Endothelial cell (in vitro differentiated cells): ENCODE measurements around the gene OCA2. TPM values are rescaled to one million over a fixed set of nuclear protein-coding genes. Genes with fewer than 3 reads are reported as not detected.
"Not testable (repeated sequence)": the region's sequence is repeated elsewhere in the genome, so short reads cannot be mapped to it uniquely, and the experiment has no call there.

Experiments
- DNase-seq: peaks from one replicate; pipeline ENCODE4 v3.0.0; 2021; ENCODE audit warnings: low spot score
- H3K27ac Mint-ChIP-seq: one replicate; pipeline ENCODE4 v1.8.0; 2021; ENCODE audit warnings: mixed read lengths, inconsistent platforms; ENCODE audit not compliant: unreplicated experiment
- H3K27me3 Mint-ChIP-seq: one replicate; pipeline ENCODE4 v1.8.0; 2021; ENCODE audit warnings: mild to moderate bottlenecking, moderate library complexity, mixed read lengths, inconsistent platforms; ENCODE audit not compliant: unreplicated experiment
- H3K36me3 Mint-ChIP-seq: one replicate; pipeline ENCODE4 v1.8.0; 2021; ENCODE audit warnings: mild to moderate bottlenecking, low read depth, mixed read lengths, inconsistent platforms; ENCODE audit not compliant: unreplicated experiment
- H3K4me1 Mint-ChIP-seq: one replicate; pipeline ENCODE4 v1.8.0; 2021; ENCODE audit warnings: mild to moderate bottlenecking, mixed read lengths, inconsistent platforms; ENCODE audit not compliant: unreplicated experiment
- H3K4me3 Mint-ChIP-seq: one replicate; pipeline ENCODE4 v1.8.0; 2021; ENCODE audit warnings: mild to moderate bottlenecking, mixed read lengths, inconsistent platforms; ENCODE audit not compliant: unreplicated experiment
- H3K9me3 Mint-ChIP-seq: one replicate; pipeline ENCODE4 v1.8.0; 2021; ENCODE audit warnings: mixed read lengths, inconsistent platforms; ENCODE audit not compliant: unreplicated experiment
- CTCF ChIP-seq: fragments of 200-600 bp; sonication (generic); IDR thresholded peaks from one replicate; pipeline ENCODE4 v1.5.0; 2021; ENCODE audit warnings: antibody characterized with exemption; ENCODE audit not compliant: unreplicated experiment
- total RNA-seq: library from RNA; stranded (reverse); fragmentation: NEBNext Ultra II Directional; extraction: Animal tissue kit (Norgen Biotek cat#: 25700); gene quantifications from one replicate; pipeline ENCODE4 v1.2.1, GENCODE V29; 2021; ENCODE audit not compliant: unreplicated experiment

OCA2 gene
- total RNA-seq, 1 donor from 2014 or later: not detected

DNA sequence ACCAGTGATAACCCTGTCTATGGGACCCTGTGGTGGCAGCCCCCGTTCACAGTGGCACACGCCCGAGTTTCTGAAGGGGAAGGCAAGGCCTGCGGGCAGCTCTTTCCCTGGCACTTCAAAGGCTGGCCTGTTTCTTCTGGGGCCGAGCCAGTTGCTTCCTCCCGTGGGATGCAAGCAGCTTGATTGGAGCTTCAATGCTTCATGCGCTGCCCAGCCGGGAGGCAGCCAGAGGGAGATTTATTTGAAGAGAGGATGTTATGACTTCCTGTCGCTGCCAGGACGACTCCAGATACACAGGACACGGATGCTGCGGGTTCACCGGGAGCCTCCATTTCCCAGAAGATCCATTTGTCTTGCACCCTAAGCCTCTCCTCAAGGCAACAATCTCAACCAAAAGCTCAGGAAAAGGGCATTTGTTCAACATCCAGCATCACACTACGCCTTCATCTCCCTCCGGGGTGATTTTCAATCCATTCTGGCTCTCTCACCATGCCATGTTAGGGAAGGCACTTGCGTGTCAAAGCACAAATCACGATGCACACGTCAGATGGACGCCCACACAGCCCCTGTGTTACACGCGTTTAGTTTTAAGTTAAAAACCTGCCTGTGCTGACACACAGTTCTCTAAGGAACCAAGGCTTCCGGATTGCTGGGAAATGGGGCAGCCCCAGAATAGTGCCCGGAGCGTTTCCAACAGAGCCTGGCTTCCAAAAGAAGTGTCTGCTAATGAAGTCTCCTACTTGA is 330.2 kb downstream of the OCA2 start:
- H3K36me3 Mint-ChIP-seq: no peaks in the 10 kb centered on the region
- H3K27me3 Mint-ChIP-seq: peaks cover 5% of the 10 kb centered on the region
- no peak overlapping the region for H3K4me3 Mint-ChIP-seq
- H3K27ac Mint-ChIP-seq: no peak overlapping the region
- no peak for TF ChIP-seq CTCF
- no peaks in the 10 kb centered on the region for H3K9me3 Mint-ChIP-seq
- peaks cover 12% of the 10 kb centered on the region for H3K4me1 Mint-ChIP-seq
- no peak for DNase-seq

DNA sequence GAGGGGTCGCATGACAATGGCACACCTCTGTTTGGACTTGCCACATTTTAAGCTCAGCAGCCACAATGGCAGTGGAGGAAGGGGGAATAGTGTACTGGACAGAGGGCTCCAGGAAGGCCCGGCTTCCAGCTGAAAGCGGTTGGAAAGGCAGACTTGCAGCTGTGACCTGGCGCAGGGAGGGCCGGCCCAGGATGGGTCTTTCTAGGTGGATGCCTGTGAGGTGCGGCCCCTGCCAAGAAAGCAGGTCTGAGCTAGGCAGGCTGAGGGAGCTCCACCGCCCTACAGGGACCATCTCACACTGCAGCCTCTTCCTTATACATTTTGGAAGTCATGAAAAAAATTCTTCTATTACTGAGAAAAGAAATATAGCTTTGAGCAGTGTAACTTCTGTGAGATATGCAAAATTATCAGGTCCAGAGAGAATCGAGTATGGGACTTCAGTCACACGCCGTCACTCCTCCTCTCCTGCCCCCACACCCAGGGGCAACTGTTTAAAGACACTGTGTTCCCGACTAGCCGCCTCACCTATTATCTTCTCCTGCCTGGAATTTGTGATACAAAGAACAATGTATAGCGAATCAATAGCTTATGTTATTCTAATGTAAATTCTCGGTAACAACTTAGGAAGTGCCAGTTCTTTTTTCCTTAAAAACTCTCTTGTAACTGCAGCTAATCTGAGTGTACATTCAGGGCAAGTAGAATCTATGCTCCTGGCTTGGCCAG is 331.0 kb downstream of the OCA2 start:
- H3K4me1 Mint-ChIP-seq: peaks cover 12% of the 10 kb centered on the region
- H3K27me3 Mint-ChIP-seq: peaks cover 5% of the 10 kb centered on the region
- TF ChIP-seq CTCF: no peak
- no peaks in the 10 kb centered on the region for H3K36me3 Mint-ChIP-seq
- DNase-seq: no peak
- no peaks in the 10 kb centered on the region for H3K9me3 Mint-ChIP-seq
- H3K27ac Mint-ChIP-seq: no peak overlapping the region
- H3K4me3 Mint-ChIP-seq: no peak overlapping the region

- H3K36me3 Mint-ChIP-seq, DNase-seq, H3K27me3 Mint-ChIP-seq, H3K4me3 Mint-ChIP-seq, H3K27ac Mint-ChIP-seq, H3K9me3 Mint-ChIP-seq: not testable (repeated sequence)
- H3K4me1 Mint-ChIP-seq: peaks cover 12% of the 10 kb centered on the region
Observed at GRCh38 chr15:27767430-27767829, 331.7 kb downstream of the OCA2 start.

GRCh38 chr15:27764339-27764738 is 334.8 kb downstream of the OCA2 start:
- Mint-ChIP-seq H3K4me3 (no peak overlapping the region), H3K36me3 (no peaks in the 10 kb centered on the region), H3K9me3 (no peaks in the 10 kb centered on the region), H3K27me3 (peaks cover 5% of the 10 kb centered on the region), H3K27ac (no peak overlapping the region), H3K4me1 (peaks cover 11% of the 10 kb centered on the region)
- no peak for TF ChIP-seq CTCF
- no peak for DNase-seq

GRCh38 chr15:27763514-27763913 is 335.6 kb downstream of the OCA2 start:
- Mint-ChIP-seq H3K27ac (no peak overlapping the region), H3K4me3 (no peak overlapping the region)
- no peak for TF ChIP-seq CTCF

More at GRCh38 chr15:27763514-27763913, 335.6 kb downstream of the OCA2 start:
- Mint-ChIP-seq H3K4me1 (peaks cover 4% of the 10 kb centered on the region), H3K36me3 (no peaks in the 10 kb centered on the region), H3K27me3 (peaks cover 5% of the 10 kb centered on the region), H3K9me3 (no peaks in the 10 kb centered on the region)
- DNase-seq: no peak
